Stimulated activated naive CD4-positive, alpha-beta T cell (primary cell): ENCODE results near the gene C22orf39.
A peak's percentile ranks its signal among the peaks of the same experiment; 100 is the strongest.

Source experiments
- DNase-seq, 6 experiments: peaks; one replicate each; lab custom pipeline; 2025; lab: John Stamatoyannopoulos, UW

Gene C22orf39

GRCh38 chr22:19477321-19478044 is 30.0 kb upstream of the C22orf39 start:
- DNase-seq, result peak in 1 of 6 experiments; percentile 39

GRCh38 chr22:19476023-19476422 is 28.5 kb upstream of the C22orf39 start:
- DNase-seq, result no peak

- no peak for DNase-seq
Observed at GRCh38 chr22:19473578-19473977, 26.1 kb upstream of the C22orf39 start.

GRCh38 chr22:19472233-19472632 is 24.7 kb upstream of the C22orf39 start:
- DNase-seq, result no peak

- DNase-seq, result no peak
Observed at GRCh38 chr22:19471572-19471971, 24.1 kb upstream of the C22orf39 start.

GRCh38 chr22:19470010-19470409 is 22.5 kb upstream of the C22orf39 start:
- no peak for DNase-seq

GRCh38 chr22:19469421-19469820 is 21.9 kb upstream of the C22orf39 start:
- DNase-seq, result no peak

- DNase-seq, result no peak
Observed at GRCh38 chr22:19467912-19468311, 20.4 kb upstream of the C22orf39 start.

GRCh38 chr22:19466848-19467752 is 19.6 kb upstream of the C22orf39 start:
- no peak for DNase-seq

GRCh38 chr22:19466126-19466716 is 18.7 kb upstream of the C22orf39 start:
- no peak for DNase-seq

GRCh38 chr22:19464975-19465374 is 17.5 kb upstream of the C22orf39 start:
- DNase-seq, result no peak

GRCh38 chr22:19464546-19464945 is 17.0 kb upstream of the C22orf39 start:
- DNase-seq, result no peak

GRCh38 chr22:19463491-19464469 is 16.3 kb upstream of the C22orf39 start:
- no peak for DNase-seq

GRCh38 chr22:19463008-19463407 is 15.5 kb upstream of the C22orf39 start:
- DNase-seq, result no peak

GRCh38 chr22:19461506-19461905 is 14.0 kb upstream of the C22orf39 start:
- no peak for DNase-seq

- DNase-seq, result no peak
Observed at GRCh38 chr22:19460036-19460435, 12.5 kb upstream of the C22orf39 start.

- no peak for DNase-seq
Observed at GRCh38 chr22:19457828-19458428, 10.4 kb upstream of the C22orf39 start.

GRCh38 chr22:19456541-19456940 is 9.0 kb upstream of the C22orf39 start:
- DNase-seq, result no peak

- no peak for DNase-seq
Observed at GRCh38 chr22:19455585-19456370, 8.3 kb upstream of the C22orf39 start.

GRCh38 chr22:19455033-19455432 is 7.5 kb upstream of the C22orf39 start:
- DNase-seq, result no peak
